Breast epithelium (tissue), 3 donors: Measurements from ENCODE around the gene FTO.

Experiments
- CTCF ChIP-seq, 3 donors: fragments of 450-650 bp; IDR thresholded peaks; one replicate each; pipeline ENCODE4 v1.5.1; 2016 to 2017; ENCODE audit warnings: antibody characterized with exemption in 3 of 3, mild to moderate bottlenecking in 3 of 3, moderate library complexity in 3 of 3
- POLR2A ChIP-seq: fragments of 450-650 bp; IDR thresholded peaks from one replicate; pipeline ENCODE4 v1.6.1; 2016; ENCODE audit warnings: antibody characterized with exemption, mild to moderate bottlenecking, moderate library complexity
- POLR2AphosphoS5 ChIP-seq, 3 donors: sonication (generic); formaldehyde crosslinking; IDR thresholded peaks; one replicate each; pipeline ENCODE4 v1.6.1; 2017; ENCODE audit warnings: antibody characterized with exemption in 3 of 3

- TF ChIP-seq CTCF (IDR thresholded peaks at IDR 0.05) (no peak), POLR2AphosphoS5 (IDR thresholded peaks at IDR 0.05) (no peak), POLR2A (no peak)
Observed at GRCh38 chr16:53932975-53933374, 229.0 kb downstream of the FTO start.
